ENCODE results near the gene ST6GAL2. TPM values are rescaled to one million over a fixed set of nuclear protein-coding genes. Genes with fewer than 3 reads are reported as not detected.

Gene ST6GAL2
- total RNA-seq, 6 donors from 2014 or later = under 0.01 to 2.9 (median 1.4) TPM

DNA sequence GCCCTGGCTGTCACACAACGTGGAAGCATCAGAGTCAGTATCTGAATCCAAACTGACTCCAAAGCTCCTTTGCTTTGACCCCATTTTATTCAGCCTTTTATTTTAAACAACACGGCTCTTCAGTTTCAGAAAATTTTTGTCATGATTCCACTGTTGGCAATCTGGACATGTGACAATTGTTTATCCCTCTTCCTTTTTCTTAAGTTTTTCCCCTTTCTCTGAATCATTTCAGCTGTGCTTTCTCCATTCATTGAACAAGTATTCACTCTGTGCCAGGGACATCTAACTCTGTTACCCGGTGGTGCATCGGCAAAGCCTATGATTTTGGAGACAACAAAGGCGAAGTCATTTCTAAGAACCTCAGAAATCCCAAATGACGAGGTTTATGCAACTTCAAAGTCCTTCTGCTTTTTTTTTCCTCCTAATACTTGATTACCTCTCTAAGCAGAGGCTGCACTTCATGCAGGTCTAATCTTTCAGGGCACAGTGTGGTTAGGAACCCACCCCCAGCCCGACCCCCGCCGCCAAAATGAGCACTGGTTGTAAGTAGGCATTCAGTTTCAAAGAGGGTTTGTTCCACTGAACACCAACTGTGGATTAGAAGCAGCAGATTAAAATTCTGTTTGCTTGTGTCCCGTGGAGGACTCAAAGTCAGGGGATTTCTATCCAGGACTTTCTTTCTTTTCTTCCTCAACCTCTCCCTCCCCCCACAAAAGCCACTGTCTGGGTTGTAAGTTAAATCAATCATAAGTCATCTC is 18.6 kb downstream of the ST6GAL2 start:
- H3K27me3 ChIP-seq = no peaks in the 10 kb centered on the region
- WGBS, 2 donors = 64 to 69% methylated on average over 10 of the region's 10 CpGs
- DNase-seq (no peak), ATAC-seq (ENCODE audit: low FRiP score in 2 of 2) (no peak)
- no peaks in the 10 kb centered on the region for H3K9me3 ChIP-seq
- no peak for TF ChIP-seq POLR2A (IDR thresholded peaks at IDR 0.05)
- TF ChIP-seq POLR2AphosphoS5 (IDR thresholded peaks at IDR 0.05) = no peak
- TF ChIP-seq, protein P1, sequence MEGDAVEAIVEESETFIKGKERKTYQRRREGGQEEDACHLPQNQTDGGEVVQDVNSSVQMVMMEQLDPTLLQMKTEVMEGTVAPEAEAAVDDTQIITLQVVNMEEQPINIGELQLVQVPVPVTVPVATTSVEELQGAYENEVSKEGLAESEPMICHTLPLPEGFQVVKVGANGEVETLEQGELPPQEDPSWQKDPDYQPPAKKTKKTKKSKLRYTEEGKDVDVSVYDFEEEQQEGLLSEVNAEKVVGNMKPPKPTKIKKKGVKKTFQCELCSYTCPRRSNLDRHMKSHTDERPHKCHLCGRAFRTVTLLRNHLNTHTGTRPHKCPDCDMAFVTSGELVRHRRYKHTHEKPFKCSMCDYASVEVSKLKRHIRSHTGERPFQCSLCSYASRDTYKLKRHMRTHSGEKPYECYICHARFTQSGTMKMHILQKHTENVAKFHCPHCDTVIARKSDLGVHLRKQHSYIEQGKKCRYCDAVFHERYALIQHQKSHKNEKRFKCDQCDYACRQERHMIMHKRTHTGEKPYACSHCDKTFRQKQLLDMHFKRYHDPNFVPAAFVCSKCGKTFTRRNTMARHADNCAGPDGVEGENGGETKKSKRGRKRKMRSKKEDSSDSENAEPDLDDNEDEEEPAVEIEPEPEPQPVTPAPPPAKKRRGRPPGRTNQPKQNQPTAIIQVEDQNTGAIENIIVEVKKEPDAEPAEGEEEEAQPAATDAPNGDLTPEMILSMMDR (IDR thresholded peaks at IDR 0.05) = no peak
- no peak for TF ChIP-seq EP300 (IDR thresholded peaks at IDR 0.05)
- H3K36me3 ChIP-seq = no peaks in the 10 kb centered on the region
- H3K4me3 ChIP-seq = no peak overlapping the region
- H3K4me1 ChIP-seq = peaks cover 0 to 3% (median 0%) of the 10 kb centered on the region in 4 donors
- no peak overlapping the region for H3K27ac ChIP-seq

DNA sequence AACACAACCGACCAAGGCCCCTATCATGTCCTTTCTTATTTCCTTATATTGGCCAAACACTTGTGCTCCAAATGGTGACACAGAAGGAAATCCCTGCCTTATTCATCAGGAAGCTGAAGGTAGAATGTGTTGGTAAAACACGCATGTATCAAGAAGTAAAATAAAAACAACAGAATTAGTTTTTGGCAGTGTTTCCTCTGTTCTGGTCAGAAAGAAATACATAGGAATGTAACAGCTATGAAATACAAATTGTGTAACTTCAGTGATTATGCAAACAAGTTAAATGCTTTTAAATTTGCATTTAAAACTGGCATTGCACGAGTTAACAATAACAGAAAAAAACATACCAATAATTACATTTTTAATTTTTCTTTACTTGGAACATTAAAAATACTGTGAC is 19.3 kb downstream of the ST6GAL2 start:
- no peaks in the 10 kb centered on the region for H3K27me3 ChIP-seq
- WGBS, 2 donors = 41 to 46% methylated on average over 3 of the region's 3 CpGs
- H3K4me3 ChIP-seq = no peak overlapping the region
- DNase-seq (no peak), ATAC-seq (ENCODE audit: low FRiP score in 2 of 2) (no peak)
- H3K27ac ChIP-seq = no peak overlapping the region
- H3K4me1 ChIP-seq = peaks cover 0 to 3% (median 0%) of the 10 kb centered on the region in 4 donors
- TF ChIP-seq POLR2A (IDR thresholded peaks at IDR 0.05) (no peak), POLR2AphosphoS5 (IDR thresholded peaks at IDR 0.05) (no peak), EP300 (IDR thresholded peaks at IDR 0.05) (no peak)
- TF ChIP-seq, protein P1 (IDR thresholded peaks at IDR 0.05) = no peak
- no peaks in the 10 kb centered on the region for H3K36me3 ChIP-seq
- no peaks in the 10 kb centered on the region for H3K9me3 ChIP-seq

DNA sequence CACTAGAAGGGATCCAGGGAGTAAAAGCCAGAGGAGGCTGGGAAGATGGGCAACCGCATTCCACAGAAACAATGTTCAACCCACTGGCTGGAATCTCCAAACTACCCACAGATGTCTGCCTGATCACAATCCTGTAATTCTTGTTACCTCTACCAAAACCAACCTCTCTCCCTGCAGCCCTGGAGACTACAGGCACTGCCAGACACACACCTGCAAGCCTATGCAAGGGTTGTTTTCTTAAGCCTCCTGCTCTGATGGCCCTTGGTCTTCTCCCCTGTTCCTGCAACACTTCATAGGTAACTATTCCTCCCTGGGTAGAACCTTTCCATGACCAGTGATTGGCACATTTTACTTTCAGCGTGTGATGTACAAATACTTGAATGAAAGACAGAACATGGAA is 21.9 kb downstream of the ST6GAL2 start:
- ATAC-seq (ENCODE audit: low FRiP score in 2 of 2) = no peak
- Histone ChIP-seq H3K27ac (no peak overlapping the region), H3K9me3 (peaks cover 0 to 4% (median under 1%) of the 10 kb centered on the region in 4 donors), H3K27me3 (no peaks in the 10 kb centered on the region), H3K36me3 (no peaks in the 10 kb centered on the region), H3K4me3 (no peak overlapping the region), H3K4me1 (peaks cover 0 to 3% (median 0%) of the 10 kb centered on the region in 4 donors)
- TF ChIP-seq POLR2A (IDR thresholded peaks at IDR 0.05) (no peak), POLR2AphosphoS5 (IDR thresholded peaks at IDR 0.05) (no peak), EP300 (IDR thresholded peaks at IDR 0.05) (no peak)
- TF ChIP-seq, protein P1 (IDR thresholded peaks at IDR 0.05) = no peak
- DNase-seq = no peak
- whole genome bisulfite sequencing, 2 donors = 90 to 93% methylated on average over 2 of the region's 2 CpGs

DNA sequence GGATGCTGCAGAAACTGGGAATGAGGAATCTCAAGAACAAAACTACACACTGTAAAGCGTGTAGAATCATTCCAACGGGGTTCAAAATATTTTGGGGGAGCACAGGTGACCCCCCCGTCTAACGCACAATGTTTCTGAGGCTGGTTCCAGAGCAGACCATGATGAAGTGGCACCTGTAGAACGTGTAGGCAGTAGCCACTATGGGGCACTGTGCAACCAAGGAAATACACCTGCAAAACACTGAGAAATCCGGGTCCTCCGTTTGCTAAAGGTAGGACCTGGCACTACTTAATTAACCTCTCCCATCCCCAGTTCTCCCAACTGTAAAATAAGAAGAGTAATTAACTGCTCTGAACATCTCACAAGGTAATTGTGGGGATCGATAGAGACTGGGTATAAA is 22.6 kb downstream of the ST6GAL2 start:
- ATAC-seq (ENCODE audit: low FRiP score in 2 of 2) (no peak), DNase-seq (no peak)
- 56 to 66% methylated on average over 7 to 8 of the region's 8 CpGs for WGBS, 2 donors
- H3K27ac ChIP-seq = no peak overlapping the region
- H3K9me3 ChIP-seq = peaks cover 0 to 8% (median 3%) of the 10 kb centered on the region in 4 donors
- H3K36me3 ChIP-seq = no peaks in the 10 kb centered on the region
- H3K4me3 ChIP-seq = no peak overlapping the region
- no peaks in the 10 kb centered on the region for H3K27me3 ChIP-seq
- TF ChIP-seq POLR2AphosphoS5 (IDR thresholded peaks at IDR 0.05) = no peak
- TF ChIP-seq POLR2A (IDR thresholded peaks at IDR 0.05) = no peak
- TF ChIP-seq, protein P1 (IDR thresholded peaks at IDR 0.05) = no peak
- no peak for TF ChIP-seq EP300 (IDR thresholded peaks at IDR 0.05)
- H3K4me1 ChIP-seq = peaks cover 0 to 3% (median 0%) of the 10 kb centered on the region in 4 donors

DNA sequence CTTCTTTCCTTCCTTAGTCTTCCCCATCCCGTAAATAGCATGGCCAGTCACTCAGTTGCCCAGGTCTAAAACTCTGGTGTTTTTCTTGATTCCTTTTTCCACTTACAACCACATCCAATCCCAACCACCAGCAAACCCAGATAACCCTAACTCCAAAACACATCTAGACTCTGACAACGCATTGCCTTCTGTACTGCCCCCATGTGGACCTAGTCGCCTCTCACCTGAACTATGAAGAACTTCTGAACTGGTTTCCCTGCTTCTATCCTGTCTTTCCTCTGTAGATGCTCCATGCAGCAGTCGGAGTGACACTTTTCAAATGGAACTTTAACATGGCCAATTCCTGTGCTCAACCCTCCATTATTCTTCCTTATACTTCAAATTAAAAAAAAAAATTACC is 26.5 kb downstream of the ST6GAL2 start:
- no peak for ATAC-seq (ENCODE audit: low FRiP score in 2 of 2)
- H3K27me3 ChIP-seq = no peaks in the 10 kb centered on the region
- DNase-seq = no peak
- H3K9me3 ChIP-seq = peaks cover 0 to 8% (median 3%) of the 10 kb centered on the region in 4 donors
- no peak overlapping the region for H3K27ac ChIP-seq
- TF ChIP-seq EP300 (IDR thresholded peaks at IDR 0.05) = no peak
- no peak for TF ChIP-seq POLR2AphosphoS5 (IDR thresholded peaks at IDR 0.05)
- TF ChIP-seq, protein P1 (IDR thresholded peaks at IDR 0.05) = no peak
- TF ChIP-seq POLR2A (IDR thresholded peaks at IDR 0.05) = no peak
- H3K36me3 ChIP-seq = no peaks in the 10 kb centered on the region
- 84 to 94% methylated on average over 4 of the region's 4 CpGs for WGBS, 2 donors
- H3K4me1 ChIP-seq = no peaks in the 10 kb centered on the region
- H3K4me3 ChIP-seq = no peak overlapping the region
